HG03469 (cell line): ENCODE results near the gene SYCN.

Experiments
- ATAC-seq: cut with Tn5 transposase; IDR thresholded peaks from one replicate; pipeline ENCODE4 v1.9.1; 2021; ENCODE audit warnings: mild to moderate bottlenecking, moderate library complexity, moderate number of reproducible peaks; ENCODE audit not compliant: unreplicated experiment

SYCN gene

DNA sequence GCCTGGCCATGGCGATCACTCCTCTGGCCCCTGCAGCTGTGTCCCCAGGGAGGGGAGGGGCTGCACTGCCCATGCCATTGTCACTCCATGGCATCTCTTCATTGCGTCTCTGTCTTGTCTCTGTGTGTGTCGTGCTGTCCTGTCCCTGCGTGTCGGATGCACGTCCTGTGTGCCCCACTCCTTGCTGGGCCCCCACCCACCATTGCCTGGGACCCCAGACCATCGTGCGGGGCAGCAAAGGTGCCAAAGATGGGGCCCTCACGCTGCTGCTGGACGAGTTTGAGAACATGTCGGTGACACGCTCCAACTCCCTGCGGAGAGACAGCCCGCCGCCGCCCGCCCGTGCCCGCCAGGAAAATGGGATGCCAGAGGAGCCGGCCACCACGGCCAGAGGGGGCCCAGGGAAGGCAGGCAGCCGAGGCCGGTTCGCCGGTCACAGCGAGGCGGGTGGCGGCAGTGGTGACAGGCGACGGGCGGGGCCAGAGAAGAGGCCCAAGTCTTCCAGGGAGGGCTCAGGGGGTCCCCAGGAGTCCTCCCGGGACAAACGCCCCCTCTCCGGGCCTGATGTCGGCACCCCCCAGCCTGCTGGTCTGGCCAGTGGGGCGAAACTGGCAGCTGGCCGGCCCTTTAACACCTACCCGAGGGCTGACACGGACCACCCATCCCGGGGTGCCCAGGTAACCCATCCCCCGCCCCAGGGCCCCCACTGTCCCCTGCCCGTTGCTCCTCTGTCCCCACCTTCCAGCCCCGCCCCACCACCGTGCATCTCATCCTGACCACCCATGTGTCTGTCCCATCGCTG lies 31.2 kb downstream of the SYCN start:
- no peak for ATAC-seq

DNA sequence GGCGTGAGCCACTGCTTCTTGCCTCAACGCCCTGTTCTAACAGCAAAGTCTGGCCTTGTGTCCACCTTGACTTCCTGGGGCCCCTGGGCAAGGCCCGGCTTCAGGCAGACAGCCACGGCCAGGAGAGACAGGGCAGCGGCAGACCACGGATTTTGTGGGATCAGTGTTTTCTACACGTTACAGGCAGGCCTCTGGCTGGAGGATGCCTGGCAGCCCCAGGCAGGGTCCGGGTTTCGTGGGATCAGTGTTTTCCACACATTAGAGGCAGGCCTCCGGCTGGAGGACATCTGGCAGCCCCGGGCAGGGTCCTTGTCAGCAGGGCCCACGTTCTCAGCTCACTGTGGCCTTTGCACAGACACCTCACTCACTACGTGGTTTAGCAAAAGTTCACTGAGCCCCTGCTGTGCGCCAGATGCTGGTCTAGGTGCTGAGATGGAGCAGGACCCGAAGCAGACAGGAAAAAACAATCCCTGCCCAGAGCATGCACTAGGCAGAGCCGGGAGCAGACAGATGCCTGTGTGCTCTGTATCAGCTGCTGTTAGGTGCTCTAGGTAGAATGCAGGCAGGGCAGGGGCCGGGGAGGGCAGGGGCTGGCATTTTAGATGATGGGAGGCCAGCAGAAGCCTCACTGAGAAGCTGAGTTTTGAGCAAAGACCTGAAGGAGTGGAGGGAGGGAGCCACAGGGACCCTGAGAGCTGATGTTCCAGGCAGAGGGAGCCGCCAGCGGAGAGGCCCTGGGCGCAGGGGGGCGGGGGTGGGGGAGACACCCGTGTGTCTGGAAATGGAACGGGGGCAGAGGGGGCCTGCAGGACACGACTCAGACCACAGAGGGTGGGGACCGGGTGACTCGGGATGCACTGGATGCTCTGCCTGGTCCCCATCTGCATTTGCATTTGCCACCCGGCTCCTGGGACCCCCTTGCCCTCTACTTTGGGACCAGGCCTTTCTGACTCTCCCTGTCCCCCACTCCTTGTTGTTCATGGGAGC lies 32.3 kb downstream of the SYCN start:
- no peak for ATAC-seq

DNA sequence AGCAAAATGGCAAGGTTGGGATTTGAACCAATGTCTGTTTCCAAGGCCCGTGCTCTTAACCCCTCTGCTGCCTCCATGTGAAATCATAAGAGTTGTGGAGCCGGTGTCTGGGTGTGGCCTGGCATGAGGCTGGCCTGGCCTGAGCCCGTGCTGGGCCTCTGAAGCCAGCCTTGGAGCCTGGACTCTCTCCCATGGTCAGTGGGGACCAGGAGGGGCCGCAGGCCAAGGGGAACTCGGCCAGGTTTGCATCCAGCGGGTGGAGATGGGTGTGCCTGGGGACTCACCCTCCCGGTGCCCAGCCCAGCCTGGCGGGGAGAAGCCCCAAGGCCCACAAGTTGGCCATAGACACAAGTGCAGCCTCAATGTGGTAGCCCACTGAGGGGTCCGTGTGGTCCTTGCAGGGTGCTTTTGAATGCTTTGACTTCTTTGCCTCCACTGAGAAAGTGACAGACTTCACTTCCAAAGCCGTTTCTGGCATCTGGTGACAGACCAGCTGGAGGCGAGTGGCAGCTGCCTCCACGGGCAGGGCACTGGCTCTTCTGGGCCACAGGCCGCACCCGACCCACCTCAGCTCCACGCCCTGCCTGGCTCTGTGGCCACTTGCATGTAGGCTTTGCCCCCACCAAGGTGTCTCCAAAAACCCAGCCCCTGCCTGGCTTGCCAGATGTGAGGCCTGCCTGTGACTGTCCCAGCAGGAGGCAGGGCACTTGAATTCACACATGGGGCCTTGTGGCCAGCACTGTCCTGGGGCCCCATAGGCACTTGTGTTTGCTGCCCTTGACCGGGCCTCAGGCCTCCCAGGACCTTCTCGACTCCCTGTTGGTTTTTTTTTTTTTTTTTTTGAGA lies 33.5 kb downstream of the SYCN start:
- no peak for ATAC-seq

GRCh38 chr19:39169143-39169810 lies 34.8 kb downstream of the SYCN start:
- no peak for ATAC-seq

DNA sequence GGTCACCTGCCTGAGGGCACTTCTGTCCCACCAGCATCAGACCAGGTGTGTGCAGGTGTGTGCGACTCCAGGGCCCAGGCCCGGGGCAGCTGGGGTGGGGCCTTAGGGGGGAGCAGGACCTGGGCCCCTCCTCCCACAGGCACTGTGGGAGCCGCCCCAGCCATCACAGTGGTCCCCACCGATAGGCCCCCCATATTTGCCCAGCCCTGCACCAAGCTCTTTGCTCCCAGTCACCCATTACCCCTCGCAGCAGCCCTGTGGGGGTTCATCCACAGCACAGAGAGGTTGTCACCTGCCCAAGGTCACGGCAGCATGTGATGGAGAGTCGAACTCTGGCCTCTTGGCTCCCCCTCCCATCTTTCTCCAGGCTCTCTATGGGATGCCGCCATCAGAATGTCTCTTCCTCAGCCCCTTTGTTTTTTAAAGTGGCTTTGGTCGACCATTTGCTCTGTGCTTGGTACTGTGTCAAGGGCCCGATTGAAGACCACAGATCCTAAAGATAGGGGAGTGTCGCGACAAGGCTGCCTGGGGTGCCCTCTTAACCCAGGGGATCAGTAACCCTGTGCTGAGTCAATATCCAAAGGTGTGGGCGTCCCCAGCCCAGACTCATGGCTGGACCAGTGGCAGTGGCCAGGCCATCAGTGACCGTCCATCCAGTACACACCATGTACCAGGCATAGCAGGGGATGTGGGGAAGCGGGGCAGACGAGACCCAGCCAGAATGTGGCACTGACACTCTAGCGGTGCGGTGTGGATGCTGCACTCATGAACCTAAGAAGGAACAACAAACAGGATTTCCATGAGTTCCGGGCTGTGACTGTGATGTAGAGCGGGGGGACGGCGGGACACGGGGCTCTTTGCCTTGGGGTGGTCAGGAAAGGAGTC lies 35.6 kb downstream of the SYCN start:
- ATAC-seq, result no peak

- no peak for ATAC-seq
Observed at GRCh38 chr19:39167461-39168257, 36.4 kb downstream of the SYCN start.

GRCh38 chr19:39166571-39167391 lies 37.3 kb downstream of the SYCN start:
- ATAC-seq, result no peak

- ATAC-seq, result no peak
Observed at GRCh38 chr19:39165857-39166256, 38.2 kb downstream of the SYCN start.

DNA sequence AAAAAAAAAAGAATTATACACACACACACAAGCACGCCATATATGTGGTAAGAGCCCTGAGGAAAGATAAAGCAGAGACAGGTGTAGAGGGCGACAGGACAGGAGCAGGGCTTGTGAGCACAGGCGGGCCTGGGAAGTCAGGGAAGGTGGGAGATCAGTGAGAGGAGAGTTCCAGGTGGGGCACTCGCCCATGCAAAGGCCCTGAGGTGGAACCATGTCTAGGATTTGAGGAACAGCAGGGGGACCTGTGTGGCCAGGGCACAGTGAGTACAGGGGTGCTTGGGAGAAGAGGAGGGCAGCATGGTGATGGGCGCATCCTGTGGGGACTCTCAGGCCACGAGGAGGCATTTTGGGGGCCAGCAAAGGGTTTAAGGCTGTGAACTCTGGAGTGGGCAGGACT lies 39.8 kb downstream of the SYCN start:
- no peak for ATAC-seq

DNA sequence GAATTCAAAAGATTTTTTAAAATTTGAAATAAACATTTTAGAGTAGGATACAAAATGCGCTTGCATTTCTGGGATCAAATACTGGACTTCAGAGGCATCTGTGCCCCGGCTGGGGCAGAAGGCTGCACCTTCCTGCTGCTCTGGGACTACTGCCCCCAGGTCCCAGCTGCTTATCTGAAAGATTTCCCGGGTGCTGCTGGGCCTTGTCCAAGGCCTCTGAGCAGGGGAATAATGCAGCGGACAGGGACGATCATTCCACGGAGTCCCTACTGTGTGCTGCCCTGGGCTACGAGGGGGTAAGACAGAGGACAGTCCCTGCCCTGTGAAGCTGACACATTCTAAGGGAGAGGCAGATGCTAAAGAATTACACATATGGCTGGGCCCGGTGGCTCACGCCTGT lies 40.4 kb downstream of the SYCN start:
- ATAC-seq, result no peak

DNA sequence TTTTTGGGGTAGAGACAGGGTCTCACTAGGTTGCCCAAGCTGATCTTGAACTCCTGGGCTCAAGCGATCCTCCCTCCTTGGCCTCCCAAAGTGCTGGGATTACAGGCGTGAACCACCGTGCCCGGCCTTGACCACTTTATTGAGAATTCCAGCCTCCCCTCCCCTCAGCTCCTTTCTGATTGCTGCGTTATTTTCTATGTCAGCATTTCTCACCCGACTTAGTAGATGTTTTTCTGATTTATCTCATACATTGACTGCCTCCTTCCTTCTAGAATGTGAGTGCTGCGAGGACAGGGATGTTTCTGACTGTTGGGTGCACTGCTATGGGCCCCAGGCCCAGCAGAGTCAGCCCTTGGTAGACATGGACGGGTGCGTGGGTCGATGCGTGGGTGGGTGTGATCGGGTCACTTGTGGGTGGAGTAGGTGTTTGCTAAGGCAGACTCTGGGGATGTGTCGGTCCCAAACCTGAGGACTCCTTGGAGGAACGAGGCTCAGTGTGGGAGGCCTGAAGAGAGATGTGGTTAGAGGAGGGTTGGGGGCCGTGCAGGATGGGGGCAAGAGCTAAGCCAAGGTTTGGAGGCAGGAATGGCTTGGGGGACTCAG lies 41.5 kb downstream of the SYCN start:
- no peak for ATAC-seq

- ATAC-seq, result no peak
Observed at GRCh38 chr19:39160889-39161672, 43.0 kb downstream of the SYCN start.

- ATAC-seq, result no peak
Observed at GRCh38 chr19:39160523-39160861, 43.6 kb downstream of the SYCN start.

- ATAC-seq, result no peak
Observed at GRCh38 chr19:39158646-39159260, 45.3 kb downstream of the SYCN start.

DNA sequence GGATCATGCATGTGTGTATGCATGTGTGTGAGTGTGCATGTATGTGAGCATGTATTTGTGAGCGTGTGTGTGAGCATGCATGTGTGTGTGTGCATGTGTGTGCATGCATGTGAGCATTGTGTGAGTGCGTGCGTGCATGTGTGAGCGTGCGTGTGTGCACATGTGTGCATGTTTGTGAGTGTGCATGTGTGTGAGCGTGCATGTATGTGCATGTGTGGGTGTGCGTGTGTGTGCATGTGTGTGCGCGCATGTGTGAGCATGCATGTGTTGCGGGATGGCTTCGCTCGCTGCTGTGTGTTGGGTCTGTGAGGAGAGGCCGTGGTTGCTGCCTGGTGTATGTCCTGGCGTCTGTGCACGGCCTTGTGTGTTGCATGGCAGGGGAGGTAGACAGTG lies 46.1 kb downstream of the SYCN start:
- no peak for ATAC-seq

- ATAC-seq, result no peak
Observed at GRCh38 chr19:39157275-39157996, 46.6 kb downstream of the SYCN start.
